Subcutaneous adipose tissue (tissue), 4 donors: ENCODE measurements around the gene SLC2A10. TPM values are rescaled to one million over a fixed set of nuclear protein-coding genes. Genes with fewer than 3 reads are reported as not detected.

Source experiments
- CTCF ChIP-seq: fragments of 450-650 bp; IDR thresholded peaks from one replicate; pipeline ENCODE4 v1.5.1; 2016; ENCODE audit warnings: low read depth, mild to moderate bottlenecking, control low read depth, antibody characterized with exemption, moderate library complexity
- total RNA-seq, 4 donors: library from RNA; depleted of rRNA; stranded (reverse); fragments of >200 nt; gene quantifications; one replicate each; pipeline ENCODE4 v1.1.0, GENCODE V29; 2016

SLC2A10 gene
- total RNA-seq, 4 donors from 2014 or later, result 4.4 to 14.9 (median 11.4) TPM

- TF ChIP-seq CTCF, result no peak
Observed at GRCh38 chr20:46756419-46756818, 47.0 kb downstream of the SLC2A10 start.

- TF ChIP-seq CTCF, result no peak
Observed at GRCh38 chr20:46757135-46757534, 47.7 kb downstream of the SLC2A10 start.

DNA sequence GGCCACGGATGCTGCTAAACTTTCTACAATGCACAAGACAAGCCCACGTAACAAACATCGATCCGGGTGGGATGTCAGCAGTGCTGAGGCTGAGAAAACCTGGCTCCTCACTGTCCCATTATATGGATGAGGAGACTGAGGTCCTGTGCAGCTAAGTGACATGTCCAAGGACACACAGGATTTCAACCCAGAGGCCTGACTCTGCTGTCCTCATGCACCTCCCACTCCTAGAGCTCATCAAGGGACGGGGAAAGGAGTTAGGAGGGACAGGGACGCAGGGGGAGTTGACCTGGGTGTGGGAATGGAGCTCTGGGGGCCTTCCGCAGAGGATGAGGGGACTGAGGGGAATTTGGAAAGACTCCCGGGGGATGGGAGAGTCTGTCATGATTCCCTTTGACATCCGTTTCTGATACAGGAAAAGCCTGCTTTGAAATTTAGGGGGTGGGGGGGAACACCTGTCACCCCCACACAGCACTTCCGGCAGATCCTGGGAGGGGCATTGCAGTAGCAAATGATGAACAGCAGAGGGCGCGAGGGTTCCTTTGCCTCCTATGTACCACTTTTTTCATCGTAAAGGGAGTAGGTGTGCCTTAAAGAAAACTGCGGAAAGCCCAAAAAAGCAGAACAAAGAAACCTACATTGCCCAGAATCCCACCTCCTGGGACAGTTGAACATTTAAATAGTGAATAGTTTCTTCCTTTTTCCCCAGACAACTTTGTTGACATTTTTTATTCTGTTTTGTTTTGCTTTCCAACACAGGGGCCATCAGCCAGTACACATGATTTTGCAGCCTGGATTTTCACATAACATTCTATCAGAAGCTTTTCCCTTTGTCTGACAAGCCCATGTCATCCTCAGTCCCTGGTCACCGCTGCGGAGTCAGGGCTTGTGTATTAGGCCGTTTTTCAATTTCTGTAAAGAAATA lies 48.6 kb downstream of the SLC2A10 start:
- no peak for TF ChIP-seq CTCF

GRCh38 chr20:46758929-46759669 lies 49.6 kb downstream of the SLC2A10 start:
- TF ChIP-seq CTCF, result no peak

DNA sequence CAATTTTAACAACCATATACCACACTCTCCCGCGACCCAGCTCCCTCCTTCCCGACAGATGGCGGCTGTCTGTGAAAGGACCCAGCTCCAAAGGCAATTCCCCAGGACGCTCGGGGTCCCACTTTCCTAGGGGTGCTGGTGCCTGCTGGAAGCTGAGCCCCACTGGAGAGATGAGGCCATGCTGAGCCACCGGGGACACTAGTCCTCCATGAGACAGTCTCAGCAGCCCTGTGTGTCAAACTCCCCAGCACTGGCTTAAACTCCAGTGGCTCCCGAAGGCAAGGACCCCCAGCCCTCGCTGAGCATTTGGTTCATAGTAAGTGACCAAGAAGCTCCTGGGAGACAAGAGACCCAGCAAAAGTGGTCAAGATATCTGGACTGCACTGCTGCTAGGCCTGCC lies 52.1 kb downstream of the SLC2A10 start:
- no peak for TF ChIP-seq CTCF

DNA sequence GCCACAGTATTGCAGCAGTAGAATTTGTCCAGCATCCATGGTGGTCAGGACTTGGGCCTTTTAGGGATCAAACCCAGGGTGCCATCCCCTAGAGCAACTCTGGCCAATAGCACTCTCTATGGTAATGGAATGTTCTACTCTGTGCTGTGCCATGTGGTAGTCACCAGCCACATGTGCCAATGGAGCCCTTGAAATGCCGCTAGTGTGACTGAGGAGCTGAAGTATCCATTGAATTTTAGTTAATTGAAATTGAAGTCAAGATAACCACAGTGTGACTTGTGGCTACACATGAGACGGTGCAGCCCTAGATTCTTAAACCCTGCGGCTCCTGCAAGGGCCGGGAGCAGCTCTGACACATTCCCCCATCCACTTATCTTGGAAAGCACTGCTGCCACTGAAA lies 54.6 kb downstream of the SLC2A10 start:
- TF ChIP-seq CTCF, result no peak

DNA sequence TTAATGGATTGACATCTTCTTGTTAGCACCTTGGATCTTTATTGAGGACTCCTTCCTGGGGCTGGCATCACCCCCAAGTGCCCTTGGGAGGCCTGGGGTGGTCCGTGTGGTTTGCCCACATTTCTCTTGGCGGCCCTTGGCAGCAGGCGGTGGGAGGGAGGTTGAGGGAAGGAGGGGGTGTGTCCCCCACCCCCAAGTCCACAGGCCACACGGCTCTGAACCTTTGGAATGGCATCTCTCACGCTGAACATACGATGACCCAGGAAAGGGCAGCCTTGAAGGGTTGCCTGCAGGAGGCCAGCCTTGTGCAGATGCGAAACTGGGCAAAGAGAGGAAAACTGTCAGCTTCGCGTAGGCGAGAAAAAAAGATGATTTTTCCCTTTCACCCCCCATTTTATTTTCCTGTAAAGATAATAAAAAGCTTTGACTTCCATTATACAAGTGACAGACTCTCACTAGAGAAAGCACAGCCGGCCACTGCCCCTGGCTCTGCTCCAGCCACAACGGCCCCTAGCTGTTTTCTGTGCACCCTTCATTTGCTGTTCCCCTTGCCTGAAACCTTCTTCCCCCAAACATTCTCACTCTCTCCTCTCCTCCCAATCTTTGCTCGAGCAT lies 56.2 kb downstream of the SLC2A10 start:
- no peak for TF ChIP-seq CTCF
